HG03460 (cell line): ENCODE data around the gene TBC1D1.

Source experiments
- ATAC-seq: cut with Tn5 transposase; IDR thresholded peaks from one replicate; pipeline ENCODE4 v1.9.1; 2021; ENCODE audit not compliant: unreplicated experiment

Gene TBC1D1

DNA sequence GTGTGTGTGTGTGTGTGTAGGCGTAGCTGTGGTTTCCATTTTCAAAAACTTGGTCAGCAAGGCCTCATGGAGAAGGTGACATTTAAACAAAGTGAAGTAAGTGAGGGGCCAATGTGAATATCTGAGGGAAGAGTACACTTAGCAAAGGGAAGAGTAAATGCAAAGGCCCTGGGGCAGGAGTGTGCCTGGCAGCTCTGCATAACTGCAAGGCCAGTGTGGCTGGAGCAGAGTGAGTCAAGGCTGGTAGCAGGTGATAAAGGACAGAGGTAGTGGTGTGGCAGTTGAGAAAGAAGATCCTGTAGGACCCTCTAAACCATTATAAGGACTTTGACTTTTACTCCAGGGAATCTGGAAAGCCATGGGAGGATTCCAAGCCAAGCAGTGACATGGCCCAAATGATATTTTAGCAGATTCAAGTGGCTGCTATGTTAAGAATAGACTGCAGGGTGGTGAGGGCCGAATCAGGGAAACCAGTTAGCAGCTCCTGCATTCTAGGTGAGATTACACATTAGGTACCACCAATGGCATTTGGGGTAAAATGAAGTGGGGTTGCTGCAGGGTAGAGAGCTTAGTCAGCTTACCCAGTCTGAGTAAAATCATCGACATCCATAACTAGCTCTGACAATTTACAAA, 5.9 kb upstream of the TBC1D1 start:
- ATAC-seq, result no peak

DNA sequence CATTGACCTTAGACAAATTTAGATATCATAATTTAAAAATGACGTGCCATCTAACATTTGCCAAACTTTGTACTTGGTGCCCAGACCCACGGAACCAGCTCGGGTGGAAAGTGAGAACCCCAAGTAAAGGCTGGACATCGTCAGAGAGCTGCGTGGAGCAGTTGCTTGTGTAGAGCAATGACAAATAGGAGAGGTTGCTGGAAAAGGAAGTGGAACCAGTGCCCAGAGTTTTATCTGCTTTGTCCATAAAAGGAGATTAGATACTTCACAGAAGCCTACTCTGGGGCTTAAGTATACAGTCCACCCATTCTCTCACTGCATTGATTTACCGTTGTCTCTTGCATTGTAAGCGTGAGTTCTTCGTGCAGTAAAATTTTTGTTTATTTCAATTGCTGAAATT, 5.4 kb upstream of the TBC1D1 start:
- no peak for ATAC-seq

DNA sequence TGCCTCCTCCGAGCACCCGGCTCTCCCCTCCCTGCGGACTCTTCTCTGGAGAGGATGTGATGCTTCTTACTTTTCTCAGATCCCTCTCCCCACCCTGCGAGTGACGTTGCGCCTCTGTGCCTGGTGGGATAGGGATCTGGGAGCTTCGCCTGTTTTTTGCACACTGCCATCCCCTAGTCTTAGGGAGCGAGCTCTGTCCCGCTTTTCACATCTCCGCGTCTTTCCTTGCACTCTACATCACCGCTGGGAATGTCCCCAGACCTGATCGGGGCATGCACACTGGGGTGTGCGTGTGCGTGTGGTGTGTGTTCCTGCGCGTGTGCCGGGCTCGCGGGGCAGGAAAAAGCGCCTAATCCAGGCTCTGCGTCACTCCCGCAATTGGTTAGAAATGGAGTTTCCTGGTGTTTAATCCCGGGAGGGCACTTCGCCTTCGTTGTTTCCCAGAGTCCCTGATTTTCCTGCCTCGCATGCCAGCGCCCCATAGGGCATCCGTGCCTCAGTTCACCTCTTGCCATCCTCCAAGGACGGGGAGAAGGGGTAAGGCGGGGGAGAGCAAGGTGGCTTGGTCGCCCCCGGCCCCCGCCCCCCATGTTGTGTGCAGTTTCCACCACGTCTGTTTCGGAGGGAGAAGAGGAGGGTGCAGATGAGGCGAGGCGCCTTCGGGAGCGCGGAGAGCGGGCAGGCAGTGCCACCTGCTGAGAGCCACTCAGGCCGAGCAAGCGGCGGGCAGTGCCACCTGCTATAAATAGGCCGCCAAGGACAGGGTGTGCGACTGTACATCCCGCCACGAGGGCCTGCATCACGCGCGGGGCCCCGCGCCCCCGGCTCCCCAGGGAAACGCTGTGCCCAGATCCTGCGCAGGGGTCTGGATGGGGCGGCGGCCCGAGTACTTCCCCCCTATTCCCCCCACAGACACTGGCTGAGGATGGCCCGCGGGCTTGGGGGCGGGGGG, 759 bp upstream of the TBC1D1 start:
- peak; percentile 22 for ATAC-seq

DNA sequence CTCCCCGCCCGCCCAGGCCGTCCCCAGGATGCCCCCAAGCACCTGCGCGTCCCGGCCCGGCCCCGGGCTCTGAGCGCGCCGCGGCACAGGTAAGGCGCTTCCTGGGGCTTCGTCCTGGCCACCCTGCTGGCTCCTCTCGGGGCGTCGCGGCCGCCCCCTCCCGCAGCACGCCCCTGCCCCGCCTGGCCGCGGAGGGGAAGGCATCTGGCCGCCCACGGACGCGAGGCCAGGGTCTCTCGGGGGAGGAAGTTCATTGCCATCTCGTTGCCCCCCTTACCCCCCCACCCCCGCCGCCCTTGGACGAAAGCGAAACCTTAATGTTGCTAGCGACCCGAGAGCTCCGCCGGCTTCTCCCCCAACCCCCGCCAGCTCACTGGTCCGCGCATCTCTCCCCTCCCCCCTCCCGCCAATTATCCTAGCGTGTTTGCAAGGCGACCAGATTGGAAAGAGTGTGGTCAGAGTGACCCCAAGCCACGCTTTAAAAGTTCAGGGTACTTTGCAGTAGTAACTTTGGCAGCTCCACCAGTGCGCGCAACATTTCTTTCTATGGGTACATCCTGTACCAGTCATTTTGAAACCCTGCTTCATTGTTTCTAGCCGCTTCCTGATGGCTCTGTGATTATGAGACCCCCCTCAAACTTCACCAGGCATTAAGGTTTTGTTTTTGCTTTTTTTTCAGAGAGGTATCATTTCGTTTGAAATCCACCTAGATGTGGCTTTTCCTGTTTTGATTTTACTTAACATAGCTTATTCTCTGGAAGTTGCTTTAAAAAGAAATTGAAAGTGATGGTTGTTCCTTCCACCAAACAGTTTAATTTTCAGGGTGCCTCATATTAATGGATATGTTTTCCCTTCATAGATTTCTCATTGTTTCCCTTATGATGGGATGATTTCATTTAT, 626 bp downstream of the TBC1D1 start:
- ATAC-seq, result peak; percentile 54

DNA sequence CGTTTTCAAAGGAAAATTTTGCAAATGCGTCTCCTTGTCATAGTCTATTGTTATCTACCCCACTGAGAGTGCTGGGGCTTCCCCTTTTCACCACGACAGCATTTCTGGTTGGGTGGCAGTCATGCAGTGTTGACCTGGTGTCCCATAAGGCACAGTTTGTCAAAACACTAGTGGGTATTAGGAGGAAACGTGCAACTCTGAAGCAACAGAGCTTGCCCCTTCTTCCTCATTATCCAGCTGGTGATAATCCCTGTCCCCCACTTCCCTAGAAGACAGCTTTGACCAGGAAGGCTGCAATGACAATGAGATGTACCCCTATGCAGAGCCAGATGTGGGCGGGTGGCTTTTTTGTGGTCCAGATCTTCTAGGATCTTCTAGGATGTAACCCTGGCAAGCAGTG, 1.8 kb downstream of the TBC1D1 start:
- peak; percentile 49 for ATAC-seq

DNA sequence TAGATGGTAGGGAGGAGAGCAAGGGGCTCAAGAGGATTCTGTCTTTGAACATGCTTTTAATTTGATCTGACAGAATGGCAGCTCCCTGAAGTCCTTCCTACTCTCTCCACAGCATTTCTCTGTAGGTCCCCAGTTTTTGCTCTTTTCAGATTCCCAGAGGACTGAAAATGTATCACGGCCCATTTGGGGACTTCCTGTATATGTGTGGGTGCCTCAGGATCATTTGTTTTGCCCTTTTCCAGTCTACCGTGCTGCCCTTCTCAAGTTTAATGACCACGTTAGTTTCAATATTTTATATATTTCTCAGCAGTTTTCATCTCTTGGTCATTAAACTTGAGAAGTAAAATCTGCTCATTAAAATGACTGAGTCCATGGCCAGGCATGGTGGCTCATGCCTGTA, 2.3 kb downstream of the TBC1D1 start:
- no peak for ATAC-seq

DNA sequence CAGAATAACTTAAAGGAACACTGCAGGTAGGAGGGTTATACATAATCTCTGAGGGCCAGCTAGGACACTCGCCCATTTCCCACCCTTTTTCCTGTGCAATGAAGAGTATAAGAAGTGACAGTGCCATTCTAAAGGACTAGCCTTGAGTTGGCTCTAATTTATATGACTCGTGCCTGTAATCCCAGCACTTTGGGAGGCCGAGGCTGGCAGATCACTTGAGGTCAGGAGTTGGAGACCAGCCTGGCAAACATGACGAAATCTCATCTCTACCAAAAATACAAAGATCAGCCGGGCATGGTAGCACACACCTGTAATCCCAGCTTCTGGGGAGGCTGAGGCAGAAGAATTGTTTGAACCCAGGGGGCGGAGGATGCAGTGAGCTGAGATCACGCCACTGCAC, 4.4 kb downstream of the TBC1D1 start:
- no peak for ATAC-seq

DNA sequence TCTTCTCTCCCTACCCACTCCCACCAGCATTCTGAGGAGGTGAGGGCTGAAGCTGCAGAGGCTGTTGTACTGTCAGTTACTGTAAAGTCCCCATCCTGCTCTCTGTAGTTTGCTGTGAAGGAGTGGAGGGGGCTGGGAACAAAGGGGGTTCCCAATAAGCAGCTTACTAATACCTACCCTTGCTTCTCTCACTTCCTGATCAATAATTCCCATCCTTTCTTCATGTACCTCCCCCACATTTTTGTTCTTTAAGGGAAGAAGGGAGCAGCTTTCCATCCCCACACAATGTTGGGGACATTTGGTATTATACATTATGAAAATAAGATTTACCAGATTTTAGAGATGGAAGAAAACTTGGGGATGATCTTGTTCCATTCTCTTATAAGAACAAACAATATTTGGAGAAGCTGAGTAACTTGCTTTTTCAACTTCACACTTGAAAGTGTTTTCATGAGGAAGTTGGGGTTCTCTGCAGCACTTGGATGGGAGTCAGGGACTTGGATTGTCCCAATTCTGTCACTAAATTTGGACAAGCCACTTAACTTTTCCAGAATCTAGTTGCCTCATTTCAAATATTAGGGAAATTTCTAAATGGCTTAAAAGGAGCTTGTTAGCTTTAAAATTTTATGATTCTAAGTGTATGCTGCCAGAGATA, 5.4 kb downstream of the TBC1D1 start:
- no peak for ATAC-seq

DNA sequence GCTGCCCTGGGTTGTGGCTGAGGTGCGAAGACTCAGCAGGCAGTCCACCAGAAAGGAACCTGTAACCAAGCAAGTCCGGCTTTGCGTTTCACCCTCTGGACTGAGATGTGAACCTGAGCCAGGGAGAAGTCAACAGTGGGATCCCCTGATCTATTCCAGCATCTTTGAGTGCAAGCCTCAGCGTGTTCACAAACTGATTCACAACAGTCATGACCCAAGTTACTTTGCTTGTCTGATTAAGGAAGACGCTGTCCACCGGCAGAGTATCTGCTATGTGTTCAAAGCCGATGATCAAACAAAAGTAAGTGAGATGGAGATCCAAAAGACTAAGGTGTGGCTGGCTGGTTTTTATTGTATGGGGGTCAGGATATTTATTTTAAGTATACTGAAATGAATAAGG, 11.3 kb downstream of the TBC1D1 start:
- no peak for ATAC-seq

DNA sequence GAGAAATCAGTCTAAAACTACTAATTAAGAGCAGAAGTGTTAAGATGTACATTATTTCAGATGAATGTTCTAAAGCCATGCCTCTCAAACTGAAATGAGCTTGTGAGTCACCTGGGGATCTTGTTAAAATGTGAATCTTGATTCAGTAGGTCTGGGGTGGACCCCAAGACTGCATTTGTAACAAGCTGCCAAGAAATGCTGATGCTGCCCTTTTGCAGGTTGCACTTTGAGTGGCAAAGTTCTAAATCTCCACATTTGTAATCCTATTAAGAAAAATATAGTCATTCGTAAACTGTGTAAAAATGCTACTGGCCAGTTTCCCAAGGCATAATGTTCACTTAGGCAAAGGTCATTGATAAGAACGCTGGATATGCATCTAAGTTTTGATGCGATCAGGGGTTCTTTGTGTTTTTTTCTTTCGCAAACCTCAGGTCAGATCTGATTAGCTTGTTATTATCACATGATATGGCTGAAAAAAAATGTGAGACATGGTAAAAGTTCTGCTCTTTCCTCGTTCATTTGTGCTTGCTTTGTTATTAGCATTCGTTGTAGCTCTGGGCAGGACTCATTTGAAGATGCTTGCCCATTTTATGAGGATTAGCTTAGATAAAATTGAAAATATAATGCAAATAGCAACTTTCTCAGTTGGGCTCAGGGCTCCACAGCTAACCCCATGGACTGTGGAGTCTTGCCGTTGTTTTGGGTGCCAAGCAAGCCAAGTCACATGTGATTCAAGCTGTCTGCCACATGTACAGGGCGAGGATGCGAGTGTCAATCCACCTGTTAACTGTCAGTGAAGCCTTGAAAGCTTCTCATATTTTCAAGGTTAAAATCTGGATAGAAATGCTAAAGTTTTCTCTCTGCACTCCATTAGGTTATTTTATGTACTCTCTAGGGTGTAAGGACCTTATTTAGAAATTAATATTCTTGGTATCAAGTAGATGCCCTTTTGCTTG, 12.1 kb downstream of the TBC1D1 start:
- no peak for ATAC-seq

DNA sequence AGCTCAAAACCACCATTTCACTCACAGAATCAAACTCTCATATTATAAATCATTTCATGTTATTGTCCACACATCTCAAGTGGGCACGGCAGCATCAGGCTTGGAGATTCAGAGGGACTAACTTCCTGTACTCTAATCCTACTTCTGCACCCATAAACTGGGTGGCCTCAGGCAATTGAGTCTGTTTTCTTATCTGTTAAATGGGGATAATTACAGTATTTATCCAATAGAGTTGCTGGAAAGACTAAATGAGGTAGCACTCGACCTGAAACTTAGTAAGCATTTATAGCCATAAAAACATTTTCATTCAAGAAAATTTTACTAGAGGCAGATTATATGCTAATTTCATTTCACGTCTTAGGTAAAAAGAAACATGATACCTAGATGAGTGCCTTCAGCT, 13.0 kb downstream of the TBC1D1 start:
- no peak for ATAC-seq

DNA sequence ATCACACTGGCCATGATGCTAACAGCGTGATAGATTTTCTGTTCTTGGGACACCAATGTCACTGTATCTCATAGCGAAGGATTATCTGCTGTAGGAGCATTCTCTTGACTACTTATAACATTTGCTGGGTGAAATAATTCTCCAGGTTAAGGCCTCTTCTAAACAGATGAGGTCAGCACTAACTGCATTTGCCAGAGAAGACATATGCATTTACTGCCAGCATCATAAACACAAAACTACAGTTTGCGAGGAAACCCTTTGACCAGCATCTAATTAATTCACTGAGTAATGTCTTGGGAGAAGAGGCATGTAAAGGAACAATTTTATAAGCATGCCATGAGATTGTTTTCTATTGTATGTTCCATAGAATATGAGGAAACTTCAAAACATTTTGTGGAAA, 13.9 kb downstream of the TBC1D1 start:
- no peak for ATAC-seq

DNA sequence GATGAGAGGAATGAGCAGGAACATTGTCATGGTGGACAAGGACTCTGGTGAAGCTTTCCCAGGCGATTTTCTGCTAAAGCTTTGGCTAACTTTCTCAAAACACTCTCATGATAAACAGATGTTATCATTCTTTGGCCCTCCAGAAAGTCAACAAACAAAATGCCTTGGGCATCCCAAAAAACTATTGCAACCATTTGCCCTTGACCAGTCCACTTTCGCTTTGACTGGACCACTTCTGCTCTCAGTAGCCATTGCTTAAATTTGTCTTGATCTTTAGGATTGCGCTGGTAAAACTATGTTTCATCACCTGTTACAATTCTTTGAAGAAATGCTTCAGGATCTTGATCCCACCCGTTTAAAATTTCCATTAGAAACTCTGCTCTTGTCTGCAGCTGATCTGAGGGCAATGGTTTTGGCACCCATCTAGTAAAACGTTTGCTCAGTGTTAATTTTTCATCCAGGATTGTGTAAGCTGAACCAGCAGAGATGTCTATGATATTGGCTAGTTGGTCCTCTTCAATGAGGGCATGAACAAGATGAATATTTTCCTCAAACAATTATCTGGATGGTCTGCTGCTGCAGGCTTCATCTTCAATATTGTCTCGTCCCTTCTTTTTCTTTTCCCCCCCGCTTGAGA, 14.8 kb downstream of the TBC1D1 start:
- ATAC-seq, result no peak

DNA sequence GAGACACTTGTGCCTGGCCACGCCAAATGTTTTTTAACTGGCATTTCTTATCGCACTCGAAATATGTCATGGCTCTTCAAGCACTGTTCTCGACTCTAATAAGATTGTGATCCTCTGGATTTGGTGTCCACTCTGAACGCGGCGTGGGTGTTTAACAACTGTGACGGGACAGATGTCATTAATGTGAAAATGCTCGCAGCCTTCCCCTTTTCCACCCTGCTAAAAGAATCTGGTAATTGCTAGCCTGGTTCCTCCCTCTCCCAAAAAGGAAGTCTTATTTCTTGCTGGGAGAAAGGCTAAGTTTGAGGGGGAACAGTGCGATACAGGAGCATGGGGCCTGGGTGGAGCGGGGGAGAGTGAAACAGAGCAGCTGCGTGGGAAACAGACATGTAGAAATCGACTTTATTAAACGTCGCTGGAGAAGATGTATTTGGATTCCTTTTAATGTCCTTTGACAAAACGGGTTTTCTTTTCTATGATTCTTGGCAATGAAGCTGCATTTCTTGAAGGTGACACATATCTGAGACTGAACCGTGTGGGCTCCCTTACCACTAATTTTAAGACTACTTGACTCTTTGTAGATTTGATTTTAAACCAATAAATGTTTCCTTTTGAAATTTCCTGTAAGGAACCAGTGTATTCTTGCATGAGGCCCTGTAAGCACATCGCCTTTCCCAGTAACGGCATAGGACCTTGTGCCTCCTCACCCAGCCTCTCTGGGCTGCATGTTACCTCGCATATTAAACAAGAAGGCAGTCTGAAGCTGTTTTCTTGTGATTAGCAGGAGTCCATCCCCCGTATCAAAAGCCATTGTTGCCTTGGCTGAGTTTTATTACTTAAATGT, 17.8 kb downstream of the TBC1D1 start:
- ATAC-seq, result no peak

DNA sequence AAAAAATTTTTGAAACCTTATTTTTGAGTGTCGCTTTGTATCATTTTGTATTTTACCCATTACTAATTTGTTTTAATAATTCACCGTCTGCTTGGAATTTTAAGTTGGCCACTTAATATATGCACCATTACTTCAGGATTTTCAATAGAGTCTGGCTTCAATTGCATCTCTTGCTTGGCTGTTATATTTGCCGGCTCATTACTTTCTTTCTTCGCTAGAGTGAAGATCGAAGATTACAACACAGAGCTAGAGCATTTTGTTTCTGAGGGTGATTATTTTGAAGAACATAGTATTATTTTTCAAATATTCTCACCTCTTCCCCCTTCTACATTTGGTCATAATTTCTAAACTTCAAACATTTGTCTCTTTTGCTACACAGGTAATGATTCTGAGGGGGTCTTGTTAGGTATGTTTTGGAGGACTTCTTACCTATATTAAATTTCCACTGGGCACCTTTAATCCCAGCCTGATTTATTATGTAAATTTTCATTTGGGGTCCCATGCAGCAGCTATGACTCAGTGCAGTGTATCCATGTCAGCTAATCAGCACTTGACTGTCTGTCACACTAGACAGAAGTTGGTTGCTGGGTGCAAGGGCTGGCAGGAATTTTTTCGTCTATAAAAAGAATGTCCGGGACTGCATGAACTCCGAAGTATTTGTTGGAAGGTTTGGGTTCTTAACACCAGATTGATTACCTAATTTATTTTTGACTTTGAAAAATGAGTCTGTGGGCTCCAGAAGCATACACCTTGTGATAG, 18.6 kb downstream of the TBC1D1 start:
- ATAC-seq, result no peak

DNA sequence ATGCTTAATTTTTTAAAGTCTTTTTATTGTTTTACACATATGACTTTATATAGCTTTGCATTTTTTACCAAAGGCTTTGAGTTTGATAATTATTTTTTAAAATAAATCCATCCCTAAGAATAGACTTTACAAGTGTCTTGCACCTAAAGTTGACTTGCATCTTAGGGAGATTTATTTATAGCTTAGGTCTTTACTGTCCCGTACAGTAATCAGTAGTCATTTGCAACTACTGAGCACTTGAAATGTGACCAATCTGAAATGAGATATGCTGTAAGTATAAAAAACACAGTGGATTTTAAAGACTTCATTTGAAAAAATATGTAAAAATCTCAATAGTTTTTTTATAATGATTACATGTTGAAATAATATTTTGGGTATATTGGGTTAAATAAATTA, 19.2 kb downstream of the TBC1D1 start:
- ATAC-seq, result no peak

DNA sequence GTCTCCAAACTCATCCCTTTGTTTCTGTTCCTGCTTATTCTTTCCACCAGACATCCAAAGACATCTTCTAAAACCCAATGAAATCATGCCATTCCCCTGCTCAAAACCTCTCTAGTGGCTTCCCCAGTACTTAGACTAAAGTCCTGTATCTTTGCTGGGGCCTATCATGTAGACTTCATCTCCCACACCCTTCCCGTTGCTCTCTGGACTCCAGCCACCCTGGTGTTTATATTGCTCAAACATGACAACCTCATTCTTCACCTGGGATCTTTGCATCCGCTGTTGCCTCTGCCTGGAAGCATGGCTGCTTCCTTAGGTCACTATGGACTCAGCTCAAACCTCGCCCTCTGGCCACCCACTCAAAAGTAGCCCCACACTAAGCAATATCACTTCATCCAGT, 23.7 kb downstream of the TBC1D1 start:
- ATAC-seq, result no peak

DNA sequence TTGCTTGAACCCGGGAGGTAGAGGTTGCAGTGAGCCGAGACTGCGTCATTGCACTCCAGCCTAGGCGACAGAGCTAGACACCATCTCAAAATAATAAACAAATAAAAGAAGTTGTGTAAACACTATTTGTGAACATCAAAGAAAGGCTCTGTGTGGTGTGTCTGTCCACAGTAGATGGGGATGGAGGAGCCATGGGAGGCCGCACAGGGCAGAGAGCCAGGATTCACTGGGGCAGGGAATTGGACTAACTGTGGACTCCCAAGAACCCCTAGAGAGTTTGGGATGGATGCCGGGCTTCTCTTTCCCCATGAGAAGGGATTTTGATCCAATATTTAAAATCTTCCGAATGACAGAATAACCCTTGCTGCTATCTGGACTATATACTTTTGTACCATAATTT, 26.5 kb downstream of the TBC1D1 start:
- ATAC-seq, result no peak
